AG09319 (cell line): Measurements from ENCODE around the gene PHAF1.

Experiments used
- DNase-seq: peaks from one replicate; pipeline ENCODE4 v3.0.0-alpha.2; 2010; ENCODE audit warnings: low read depth; ENCODE audit errors: extremely low read depth
- CTCF ChIP-seq: IDR thresholded peaks from 2 replicates; pipeline ENCODE4 v1.5.1; 2011; ENCODE audit warnings: low read depth, mild to moderate bottlenecking, inconsistent platforms, low read length, moderate library complexity

The PHAF1 gene

GRCh38 chr16:67129422-67129821, 19.7 kb downstream of the PHAF1 start:
- DNase-seq: no peak
- TF ChIP-seq CTCF: no peak

- no peak for DNase-seq
- TF ChIP-seq CTCF: no peak
Observed at GRCh38 chr16:67137605-67138004, 27.9 kb downstream of the PHAF1 start.

- no peak for TF ChIP-seq CTCF
- DNase-seq: no peak
Observed at GRCh38 chr16:67141391-67141790, 31.6 kb downstream of the PHAF1 start.

- DNase-seq: no peak
- TF ChIP-seq CTCF: no peak
Observed at GRCh38 chr16:67142342-67142741, 32.6 kb downstream of the PHAF1 start.

GRCh38 chr16:67144943-67145342, 35.2 kb downstream of the PHAF1 start:
- no peak for DNase-seq
- no peak for TF ChIP-seq CTCF

GRCh38 chr16:67145746-67146145, 36.0 kb downstream of the PHAF1 start:
- DNase-seq: no peak

More at GRCh38 chr16:67145746-67146145, 36.0 kb downstream of the PHAF1 start:
- TF ChIP-seq CTCF: no peak
